Gastroesophageal sphincter (tissue), 3 donors: Measurements from ENCODE around the gene SIK1.
"Not testable (repeated sequence)": the region's sequence is repeated elsewhere in the genome, so short reads cannot be mapped to it uniquely, and the experiment has no call there.

Experiments used
- CTCF ChIP-seq, 4 experiments: fragments of 200-600 bp in 2 of 4; fragments of 450-650 bp in 2 of 4; sonication (generic) in 1 of 4; IDR thresholded peaks; one replicate each; pipeline ENCODE4 v1.5.1; 2017 to 2019; ENCODE audit warnings: antibody characterized with exemption in 4 of 4, mild to moderate bottlenecking in 2 of 4, moderate library complexity in 2 of 4
- POLR2A ChIP-seq, 2 donors: fragments of 450-650 bp; IDR thresholded peaks; one replicate each; pipeline ENCODE4 v1.6.1; 2017; ENCODE audit warnings: antibody characterized with exemption in 2 of 2, mild to moderate bottlenecking in 2 of 2, moderate library complexity in 1 of 2
- POLR2AphosphoS5 ChIP-seq: sonication (generic); formaldehyde crosslinking; IDR thresholded peaks from one replicate; pipeline ENCODE4 v1.6.1; 2017; ENCODE audit warnings: antibody characterized with exemption

- not testable (repeated sequence) for TF ChIP-seq POLR2A (IDR thresholded peaks at IDR 0.05); CTCF (IDR thresholded peaks at IDR 0.05); POLR2AphosphoS5
Measured at GRCh38 chr21:43436272-43436671, 9.3 kb upstream of the SIK1 start.
